Ishikawa (cell line): ENCODE measurements around the gene SMYD5.

ENCODE experiments used
- EP300 ChIP-seq: IDR thresholded peaks from 2 replicates; pipeline ENCODE4 v1.6.1; 2012; ENCODE audit warnings: borderline replicate concordance
- MAX ChIP-seq: IDR thresholded peaks from 2 replicates; pipeline ENCODE4 v1.6.1; 2012
- REST ChIP-seq: IDR thresholded peaks from 2 replicates; pipeline ENCODE4 v1.6.1; 2012; ENCODE audit warnings: low read depth, mild to moderate bottlenecking
- TAF1 ChIP-seq: IDR thresholded peaks from 2 replicates; pipeline ENCODE4 v1.6.1; 2012; ENCODE audit warnings: low read depth, mild to moderate bottlenecking
- YY1 ChIP-seq: IDR thresholded peaks from 2 replicates; pipeline ENCODE4 v1.6.1; 2012; ENCODE audit warnings: low read depth

GRCh38 chr2:73237168-73237567 lies 23.1 kb downstream of the SMYD5 start:
- TF ChIP-seq YY1 (no peak), EP300 (no peak), MAX (no peak), TAF1 (no peak), REST (no peak)
